ENCODE data around the gene UGT1A8. TPM values are rescaled to one million over a fixed set of nuclear protein-coding genes. Genes with fewer than 3 reads are reported as not detected.

Gene UGT1A8
- total and polyA plus RNA-seq, 2 experiments from 2014 or later: 0.10 TPM; not detected in 1

- Histone ChIP-seq H3K36me3 (replicated peaks; ENCODE audit: insufficient read depth, low read depth) (no peaks in the 10 kb centered on the region), H3K4me2 (no peak overlapping the region), H3K79me2 (no peaks in the 10 kb centered on the region), H3K27me3 (no peaks in the 10 kb centered on the region), H3K9me2 (replicated peaks; ENCODE audit: insufficient read depth) (no peaks in the 10 kb centered on the region), H3K4me3 (no peak overlapping the region), H4K20me1 (ENCODE audit: insufficient read depth, poor library complexity, severe bottlenecking) (no peaks in the 10 kb centered on the region), H3K27ac (no peak overlapping the region), H3K9me3 (ENCODE audit: low read depth) (no peaks in the 10 kb centered on the region), H3K4me1 (ENCODE audit: insufficient read depth) (no peaks in the 10 kb centered on the region), H2AFZ (no peak overlapping the region)
- no peak for DNase-seq (ENCODE audit: low spot score)
- WGBS (ENCODE audit: low lambda C conversion rate, missing lambda C conversion rate): 83% methylated on average over 4 of the region's 4 CpGs
- TF ChIP-seq EZH2 (IDR thresholded peaks at IDR 0.05; ENCODE audit: borderline replicate concordance) (no peak), EZH2phosphoT487 (IDR thresholded peaks at IDR 0.05; ENCODE audit: low read depth, severe bottlenecking, unreplicated experiment) (no peak), CTCF (IDR thresholded peaks at IDR 0.05; ENCODE audit: poor library complexity) (no peak)
Measured at GRCh38 chr2:233603520-233603919, 13.9 kb upstream of the UGT1A8 start.

GRCh38 chr2:233604826-233605225, 12.6 kb upstream of the UGT1A8 start:
- Histone ChIP-seq H3K79me2 (no peaks in the 10 kb centered on the region), H3K4me1 (ENCODE audit: insufficient read depth) (no peaks in the 10 kb centered on the region), H3K9me2 (replicated peaks; ENCODE audit: insufficient read depth) (no peaks in the 10 kb centered on the region), H3K27me3 (no peaks in the 10 kb centered on the region), H4K20me1 (ENCODE audit: insufficient read depth, poor library complexity, severe bottlenecking) (no peaks in the 10 kb centered on the region), H3K36me3 (replicated peaks; ENCODE audit: insufficient read depth, low read depth) (no peaks in the 10 kb centered on the region), H3K27ac (no peak overlapping the region), H2AFZ (no peak overlapping the region), H3K4me3 (no peak overlapping the region), H3K4me2 (no peak overlapping the region), H3K9me3 (ENCODE audit: low read depth) (no peaks in the 10 kb centered on the region)
- 95% methylated on average over 3 of the region's 3 CpGs for WGBS (ENCODE audit: low lambda C conversion rate, missing lambda C conversion rate)
- DNase-seq (ENCODE audit: low spot score): no peak
- TF ChIP-seq CTCF (IDR thresholded peaks at IDR 0.05; ENCODE audit: poor library complexity): no peak
- no peak for TF ChIP-seq EZH2 (IDR thresholded peaks at IDR 0.05; ENCODE audit: borderline replicate concordance)
- TF ChIP-seq EZH2phosphoT487 (IDR thresholded peaks at IDR 0.05; ENCODE audit: low read depth, severe bottlenecking, unreplicated experiment): no peak

- H3K27ac ChIP-seq: no peak overlapping the region
- no peak for TF ChIP-seq EZH2phosphoT487 (IDR thresholded peaks at IDR 0.05; ENCODE audit: low read depth, severe bottlenecking, unreplicated experiment)
- no peak for TF ChIP-seq EZH2 (IDR thresholded peaks at IDR 0.05; ENCODE audit: borderline replicate concordance)
- no peak for TF ChIP-seq CTCF (IDR thresholded peaks at IDR 0.05; ENCODE audit: poor library complexity)
- H3K36me3 ChIP-seq (replicated peaks; ENCODE audit: insufficient read depth, low read depth): no peaks in the 10 kb centered on the region
- no peaks in the 10 kb centered on the region for H3K79me2 ChIP-seq
- no peaks in the 10 kb centered on the region for H3K4me1 ChIP-seq (ENCODE audit: insufficient read depth)
- H3K4me2 ChIP-seq: no peak overlapping the region
- WGBS (ENCODE audit: low lambda C conversion rate, missing lambda C conversion rate): 96% methylated on average over 1 of the region's 1 CpG
- no peaks in the 10 kb centered on the region for H4K20me1 ChIP-seq (ENCODE audit: insufficient read depth, poor library complexity, severe bottlenecking)
- H3K4me3 ChIP-seq: no peak overlapping the region
- no peaks in the 10 kb centered on the region for H3K27me3 ChIP-seq
- no peak overlapping the region for H2AFZ ChIP-seq
- H3K9me3 ChIP-seq (ENCODE audit: low read depth): no peaks in the 10 kb centered on the region
- DNase-seq (ENCODE audit: low spot score): no peak
- no peaks in the 10 kb centered on the region for H3K9me2 ChIP-seq (replicated peaks; ENCODE audit: insufficient read depth)
Measured at GRCh38 chr2:233605680-233606079, 11.8 kb upstream of the UGT1A8 start.

- no peak overlapping the region for H3K27ac ChIP-seq
- 73% methylated on average over 4 of the region's 4 CpGs for WGBS (ENCODE audit: low lambda C conversion rate, missing lambda C conversion rate)
- TF ChIP-seq EZH2phosphoT487 (IDR thresholded peaks at IDR 0.05; ENCODE audit: low read depth, severe bottlenecking, unreplicated experiment) (no peak), EZH2 (IDR thresholded peaks at IDR 0.05; ENCODE audit: borderline replicate concordance) (no peak), CTCF (IDR thresholded peaks at IDR 0.05; ENCODE audit: poor library complexity) (no peak)
- H3K4me3 ChIP-seq: no peak overlapping the region
- no peak for DNase-seq (ENCODE audit: low spot score)
- no peaks in the 10 kb centered on the region for H3K27me3 ChIP-seq
- H3K9me3 ChIP-seq (ENCODE audit: low read depth): no peaks in the 10 kb centered on the region
- no peaks in the 10 kb centered on the region for H3K36me3 ChIP-seq (replicated peaks; ENCODE audit: insufficient read depth, low read depth)
- H3K9me2 ChIP-seq (replicated peaks; ENCODE audit: insufficient read depth): no peaks in the 10 kb centered on the region
- no peaks in the 10 kb centered on the region for H3K79me2 ChIP-seq
- H3K4me2 ChIP-seq: no peak overlapping the region
- no peak overlapping the region for H2AFZ ChIP-seq
- H4K20me1 ChIP-seq (ENCODE audit: insufficient read depth, poor library complexity, severe bottlenecking): no peaks in the 10 kb centered on the region
- H3K4me1 ChIP-seq (ENCODE audit: insufficient read depth): no peaks in the 10 kb centered on the region
Measured at GRCh38 chr2:233611284-233611683, 6.1 kb upstream of the UGT1A8 start.

Data from hepatocyte (in vitro differentiated cells).